GM06990 (cell line): ENCODE results near the gene CSMD2.

Experiments
- DNase-seq: peaks from one replicate; pipeline ENCODE4 v3.0.0-alpha.2; 2011; ENCODE audit not compliant: insufficient read length; ENCODE audit errors: extremely low read depth
- H3K27me3 ChIP-seq: replicated peaks from 2 replicates; pipeline ENCODE4 v1.6.0; 2011; ENCODE audit warnings: low read length; ENCODE audit not compliant: control insufficient read depth, insufficient read depth
- H3K36me3 ChIP-seq: 2 replicates; pipeline ENCODE4 v1.5.1; 2011; ENCODE audit warnings: low read length; ENCODE audit not compliant: control insufficient read depth, insufficient read depth
- H3K4me3 ChIP-seq: replicated peaks from 2 replicates; pipeline ENCODE4 v1.5.1; 2011; ENCODE audit warnings: low read depth, mild to moderate bottlenecking, control low read depth, low read length
- CTCF ChIP-seq: IDR thresholded peaks from 2 replicates; pipeline ENCODE4 v1.5.1; 2011; ENCODE audit warnings: low read length, control low read depth, mild to moderate bottlenecking, inconsistent platforms; ENCODE audit not compliant: insufficient read depth, poor library complexity, severe bottlenecking

Gene CSMD2

GRCh38 chr1:33599516-33600115 is 565.4 kb downstream of the CSMD2 start:
- no peaks in the 10 kb centered on the region; the same call in 1 of the 2 replicates for H3K27me3 ChIP-seq

GRCh38 chr1:33588726-33589125 is 576.3 kb downstream of the CSMD2 start:
- Histone ChIP-seq H3K4me3 (no peak overlapping the region), H3K27me3 (no peaks in the 10 kb centered on the region; the same call in 1 of the 2 replicates), H3K36me3 (no peaks in the 10 kb centered on the region)
- TF ChIP-seq CTCF = no peak
- DNase-seq = no peak

More at GRCh38 chr1:33599516-33600115, 565.4 kb downstream of the CSMD2 start:
- DNase-seq = no peak
- H3K4me3 ChIP-seq = no peak overlapping the region
- TF ChIP-seq CTCF = no peak
- H3K36me3 ChIP-seq = no peaks in the 10 kb centered on the region

GRCh38 chr1:33586795-33587194 is 578.2 kb downstream of the CSMD2 start:
- Histone ChIP-seq H3K4me3 (no peak overlapping the region), H3K36me3 (no peaks in the 10 kb centered on the region), H3K27me3 (no peaks in the 10 kb centered on the region; the same call in 1 of the 2 replicates)
- no peak for TF ChIP-seq CTCF
- DNase-seq = no peak

- Histone ChIP-seq H3K4me3 (no peak overlapping the region), H3K36me3 (no peaks in the 10 kb centered on the region), H3K27me3 (no peaks in the 10 kb centered on the region; the same call in 1 of the 2 replicates)
- TF ChIP-seq CTCF = no peak
- DNase-seq = no peak
Measured at GRCh38 chr1:33586106-33586505, 578.9 kb downstream of the CSMD2 start.

- no peak for DNase-seq
- H3K36me3 ChIP-seq = no peaks in the 10 kb centered on the region
- no peak overlapping the region for H3K4me3 ChIP-seq
- H3K27me3 ChIP-seq = no peaks in the 10 kb centered on the region; the same call in 1 of the 2 replicates
- no peak for TF ChIP-seq CTCF
Measured at GRCh38 chr1:33583567-33583966, 581.5 kb downstream of the CSMD2 start.
